ENCODE data around the gene ABCA7.

DNA sequence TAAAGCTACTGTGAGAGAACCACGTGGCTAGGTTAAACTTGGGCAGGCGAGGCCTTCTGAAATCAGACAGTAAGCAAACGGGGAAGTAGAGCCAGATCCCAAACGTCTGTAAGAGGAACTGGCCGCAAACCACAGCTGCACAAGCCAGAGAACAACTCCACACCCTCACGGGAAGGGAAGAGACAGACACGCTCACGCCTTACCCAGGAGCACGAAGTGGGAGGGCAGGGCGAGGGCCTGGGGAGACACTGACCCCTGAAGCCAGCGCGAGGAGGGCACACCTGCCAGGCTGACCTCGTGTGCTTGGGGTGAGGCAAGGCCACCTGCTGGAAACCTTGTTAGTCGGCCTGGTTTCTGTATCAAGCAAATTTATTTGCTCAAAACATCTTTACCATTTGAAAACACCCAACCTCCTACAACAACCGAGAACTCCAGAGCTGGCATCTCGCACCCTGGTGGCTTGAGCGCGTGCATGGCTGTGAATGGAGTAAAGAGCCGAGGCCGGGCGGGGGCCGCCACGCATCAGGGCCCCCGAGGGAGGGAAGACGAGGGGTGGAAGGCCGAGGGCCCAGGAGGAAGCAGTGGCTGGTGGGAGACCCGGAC is 48.0 kb downstream of the ABCA7 start:
- TF ChIP-seq, protein P1, sequence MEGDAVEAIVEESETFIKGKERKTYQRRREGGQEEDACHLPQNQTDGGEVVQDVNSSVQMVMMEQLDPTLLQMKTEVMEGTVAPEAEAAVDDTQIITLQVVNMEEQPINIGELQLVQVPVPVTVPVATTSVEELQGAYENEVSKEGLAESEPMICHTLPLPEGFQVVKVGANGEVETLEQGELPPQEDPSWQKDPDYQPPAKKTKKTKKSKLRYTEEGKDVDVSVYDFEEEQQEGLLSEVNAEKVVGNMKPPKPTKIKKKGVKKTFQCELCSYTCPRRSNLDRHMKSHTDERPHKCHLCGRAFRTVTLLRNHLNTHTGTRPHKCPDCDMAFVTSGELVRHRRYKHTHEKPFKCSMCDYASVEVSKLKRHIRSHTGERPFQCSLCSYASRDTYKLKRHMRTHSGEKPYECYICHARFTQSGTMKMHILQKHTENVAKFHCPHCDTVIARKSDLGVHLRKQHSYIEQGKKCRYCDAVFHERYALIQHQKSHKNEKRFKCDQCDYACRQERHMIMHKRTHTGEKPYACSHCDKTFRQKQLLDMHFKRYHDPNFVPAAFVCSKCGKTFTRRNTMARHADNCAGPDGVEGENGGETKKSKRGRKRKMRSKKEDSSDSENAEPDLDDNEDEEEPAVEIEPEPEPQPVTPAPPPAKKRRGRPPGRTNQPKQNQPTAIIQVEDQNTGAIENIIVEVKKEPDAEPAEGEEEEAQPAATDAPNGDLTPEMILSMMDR (conservative IDR thresholded peaks at IDR 0.05 in 1 of 2, IDR thresholded peaks at IDR 0.05 in 1 of 2; ENCODE audit: extremely low read depth in 1 of 2, insufficient read depth in 1 of 2, low read depth in 1 of 2, low read length in 2 of 2) = no peak
- TF ChIP-seq EZH2 (IDR thresholded peaks at IDR 0.05; ENCODE audit: borderline replicate concordance, low read length) = no peak

Data from mammary epithelial cell (primary cell).